ENCODE measurements around the gene MYO10. TPM values are rescaled to one million over a fixed set of nuclear protein-coding genes. Genes with fewer than 3 reads are reported as not detected.

MYO10 gene
- total and polyA plus RNA-seq, 3 donors from 2014 or later: 37.8 to 102 (median 99.8) TPM

GRCh38 chr5:16889972-16890519 is 46.0 kb downstream of the MYO10 start:
- no peak for DNase-seq
- Histone ChIP-seq H3K9me3 (no peaks in the 10 kb centered on the region), H3K4me1 (peaks cover 25% of the 10 kb centered on the region), H3K27me3 (no peaks in the 10 kb centered on the region), H3K4me3 (no peak overlapping the region), H3K27ac (peak overlapping the region in 1 of 2 donors; percentile 39), H3K36me3 (ENCODE audit: low read depth, missing control alignments) (no peaks in the 10 kb centered on the region)
- 43 to 49% methylated on average over 5 of the region's 5 CpGs for WGBS, 2 donors
- intact Hi-C loops (cut with DNase I; ENCODE audit: low total_unique reads): no loop called here
- TF ChIP-seq POLR2A (IDR thresholded peaks at IDR 0.05): no peak
- no peak for TF ChIP-seq CTCF (IDR thresholded peaks at IDR 0.05)

GRCh38 chr5:16889203-16889971 is 46.7 kb downstream of the MYO10 start:
- Histone ChIP-seq H3K27me3 (no peaks in the 10 kb centered on the region), H3K36me3 (ENCODE audit: low read depth, missing control alignments) (no peaks in the 10 kb centered on the region), H3K4me3 (no peak overlapping the region), H3K27ac (peak overlapping the region in 1 of 2 donors; percentile 39), H3K9me3 (no peaks in the 10 kb centered on the region), H3K4me1 (peaks cover 32% of the 10 kb centered on the region)
- WGBS, 2 donors: 78 to 80% methylated on average over 8 of the region's 8 CpGs
- no peak for TF ChIP-seq CTCF (IDR thresholded peaks at IDR 0.05)
- no peak for TF ChIP-seq POLR2A (IDR thresholded peaks at IDR 0.05)
- intact Hi-C loops (cut with DNase I; ENCODE audit: low total_unique reads): no loop called here
- no peak for DNase-seq

- DNase-seq: no peak
- peak overlapping the region in 1 of 2 donors; percentile 39 for H3K27ac ChIP-seq
- intact Hi-C loops (cut with DNase I; ENCODE audit: low total_unique reads): no loop called here
- H3K27me3 ChIP-seq: no peaks in the 10 kb centered on the region
- no peak overlapping the region for H3K4me3 ChIP-seq
- H3K4me1 ChIP-seq: peaks cover 37% of the 10 kb centered on the region
- H3K9me3 ChIP-seq: no peaks in the 10 kb centered on the region
- no peaks in the 10 kb centered on the region for H3K36me3 ChIP-seq (ENCODE audit: low read depth, missing control alignments)
- WGBS, 2 donors: 68 to 79% methylated on average over 3 of the region's 3 CpGs
- no peak for TF ChIP-seq POLR2A (IDR thresholded peaks at IDR 0.05)
- TF ChIP-seq CTCF (IDR thresholded peaks at IDR 0.05): no peak
Observed at GRCh38 chr5:16888694-16889124, 47.4 kb downstream of the MYO10 start.

- H3K9me3 ChIP-seq: no peaks in the 10 kb centered on the region
- 86 to 87% methylated on average over 8 of the region's 8 CpGs for WGBS, 2 donors
- peak overlapping the region in 1 of 2 donors; percentile 63 for H3K27ac ChIP-seq
- no peak for TF ChIP-seq POLR2A (IDR thresholded peaks at IDR 0.05)
- TF ChIP-seq CTCF (IDR thresholded peaks at IDR 0.05): no peak
- no peak overlapping the region for H3K4me3 ChIP-seq
- H3K4me1 ChIP-seq: peaks cover 42% of the 10 kb centered on the region
- no peaks in the 10 kb centered on the region for H3K36me3 ChIP-seq (ENCODE audit: low read depth, missing control alignments)
- intact Hi-C loops (cut with DNase I; ENCODE audit: low total_unique reads): no loop called here
- H3K27me3 ChIP-seq: no peaks in the 10 kb centered on the region
- DNase-seq: no peak
Observed at GRCh38 chr5:16886793-16887345, 49.2 kb downstream of the MYO10 start.
